Panc1 (cell line): ENCODE data around the gene DYNC1I1. TPM values are rescaled to one million over a fixed set of nuclear protein-coding genes. Genes with fewer than 3 reads are reported as not detected.

Experiments used
- ATAC-seq: fragments of 200-7000 bp; cut with Tn5 transposase; 2 replicates; pipeline ENCODE4 v1.9.1; 2020; ENCODE audit warnings: mild to moderate bottlenecking, moderate library complexity
- BruUV-seq: library from RNA; stranded (reverse); fragments of 400-500 nt; replicated peaks from 2 replicates; lab custom pipeline; 2021; lab: Mats Ljungman, UMichigan
- CTCF ChIA-PET: fragments of 300-600 bp; sonication (Branson Sonifier 250); formaldehyde crosslinking; loops from one replicate; lab custom pipeline; 2022; ENCODE audit warnings: antibody characterized with exemption; lab: Charles Lee
- POLR2A ChIA-PET: fragments of 300-600 bp; sonication (Branson Sonifier 250); formaldehyde crosslinking; loops from one replicate; lab custom pipeline; 2022; ENCODE audit warnings: antibody characterized with exemption; lab: Charles Lee
- DNase-seq: peaks from one replicate; pipeline ENCODE4 v3.0.0-alpha.2; 2010; ENCODE audit warnings: low read depth, low spot score
- H3K27ac ChIP-seq: 2 replicates; pipeline ENCODE4 v1.5.1; 2011; ENCODE audit warnings: mild to moderate bottlenecking, low read length, inconsistent platforms
- H3K27me3 ChIP-seq: fragments of 200-500 bp; sonication (Bioruptor generic); 2 replicates; pipeline ENCODE4 v1.6.0; 2014; ENCODE audit warnings: low read length, inconsistent platforms; ENCODE audit not compliant: control insufficient read depth, insufficient read depth
- H3K36me3 ChIP-seq: fragments of 200-500 bp; sonication (Bioruptor generic); 2 replicates; pipeline ENCODE4 v1.5.1; 2014; ENCODE audit warnings: inconsistent platforms, mild to moderate bottlenecking, low read length, moderate library complexity; ENCODE audit not compliant: control insufficient read depth, insufficient read depth
- H3K4me1 ChIP-seq: 2 replicates; pipeline ENCODE4 v1.5.1; 2011; ENCODE audit warnings: inconsistent platforms, mild to moderate bottlenecking, low read length, moderate library complexity; ENCODE audit not compliant: control insufficient read depth, insufficient read depth
- H3K4me3 ChIP-seq, 2 experiments: 2 replicates each; pipeline ENCODE4 v1.5.1; 2011 to 2012; ENCODE audit warnings: low read depth in 2 of 2, low read length in 2 of 2, mild to moderate bottlenecking in 2 of 2, inconsistent platforms in 1 of 2, moderate library complexity in 1 of 2
- H3K9me3 ChIP-seq: fragments of 200-500 bp; sonication (Bioruptor generic); 2 replicates; pipeline ENCODE4 v1.5.1; 2014; ENCODE audit warnings: low read depth, mild to moderate bottlenecking, inconsistent platforms, low read length, moderate library complexity; ENCODE audit not compliant: control insufficient read depth, insufficient read depth
- CTCF ChIP-seq: fragments of 450-650 bp; IDR thresholded peaks from 2 replicates; pipeline ENCODE4 v1.5.1; 2017; ENCODE audit warnings: mild to moderate bottlenecking
- POLR2AphosphoS5 ChIP-seq: IDR thresholded peaks from 2 replicates; pipeline ENCODE4 v1.6.1; 2012; ENCODE audit warnings: mild to moderate bottlenecking, low read depth, low read length, moderate library complexity
- REST ChIP-seq, 2 experiments: IDR thresholded peaks; 2 replicates each; pipeline ENCODE4 v1.6.1; 2011 to 2012; ENCODE audit warnings: low read depth in 2 of 2, control low read depth in 1 of 2, low read length in 1 of 2, mild to moderate bottlenecking in 1 of 2, moderate library complexity in 1 of 2; ENCODE audit not compliant: insufficient read depth in 1 of 2
- SIN3A ChIP-seq: IDR thresholded peaks from 2 replicates; pipeline ENCODE4 v1.6.1; 2012; ENCODE audit warnings: low read depth, mild to moderate bottlenecking, low read length, moderate library complexity, borderline replicate concordance; ENCODE audit not compliant: insufficient read depth
- TCF7L2 ChIP-seq: IDR thresholded peaks from 2 replicates; pipeline ENCODE4 v1.6.1; 2011; ENCODE audit warnings: mild to moderate bottlenecking, low read depth, low read length, inconsistent platforms
- in situ Hi-C: cut with HindIII; loops from 2 replicates; pipeline ENCODE4 v1.10.0; 2016; ENCODE audit warnings: low sequenced_read_pairs, low pct_unique_long_range_greater_than_20kb
- intact Hi-C: fragments of 100-400 bp; cut with micrococcal nuclease; formaldehyde crosslinking; loops from one replicate; pipeline ENCODE4 v1.10.0; 2022; ENCODE audit not compliant: unreplicated experiment
- total RNA-seq: library from RNA; stranded (reverse); gene quantifications from one replicate; pipeline ENCODE4 v1.2.1, GENCODE V29; 2021; ENCODE audit not compliant: unreplicated experiment

The DYNC1I1 gene
- total RNA-seq, 1 experiment from 2014 or later, result 0.13 TPM

GRCh38 chr7:95781961-95782586 is 9.7 kb downstream of the DYNC1I1 start:
- no peaks in the 10 kb centered on the region for H3K36me3 ChIP-seq
- H3K4me1 ChIP-seq, result no peaks in the 10 kb centered on the region
- no peaks in the 10 kb centered on the region; the same call in 1 of the 2 replicates for H3K27me3 ChIP-seq
- TF ChIP-seq REST (IDR thresholded peaks at IDR 0.05; ENCODE audit: insufficient read depth in 1 of 2, low read depth in 2 of 2, low read length in 1 of 2) (no peak), SIN3A (no peak), TCF7L2 (no peak), POLR2AphosphoS5 (no peak), CTCF (no peak)
- DNase-seq (no peak), ATAC-seq (no peak)
- no peaks in the 10 kb centered on the region for H3K9me3 ChIP-seq
- intact Hi-C loops (no loop called here), in situ Hi-C loops (no loop called here)
- H3K4me3 ChIP-seq, result no peak overlapping the region
- ChIA-PET CTCF (no interaction called here), POLR2A (no interaction called here)
- no peak overlapping the region for H3K27ac ChIP-seq
- BruUV-seq, result no TSS peak

- H3K9me3 ChIP-seq, result no peaks in the 10 kb centered on the region
- H3K27me3 ChIP-seq, result no peaks in the 10 kb centered on the region; the same call in 1 of the 2 replicates
- ATAC-seq (no peak), DNase-seq (no peak)
- H3K36me3 ChIP-seq, result no peaks in the 10 kb centered on the region
- no peak overlapping the region for H3K27ac ChIP-seq
- H3K4me3 ChIP-seq, result no peak overlapping the region
- in situ Hi-C loops (no loop called here), intact Hi-C loops (no loop called here)
- no peak for TF ChIP-seq REST (IDR thresholded peaks at IDR 0.05; ENCODE audit: insufficient read depth in 1 of 2, low read depth in 2 of 2, low read length in 1 of 2)
- TF ChIP-seq POLR2AphosphoS5, result no peak
- no peak for TF ChIP-seq CTCF
- ChIA-PET POLR2A (no interaction called here), CTCF (no interaction called here)
- no TSS peak for BruUV-seq
- H3K4me1 ChIP-seq, result no peaks in the 10 kb centered on the region
These were observed 12.4 kb downstream of the DYNC1I1 start for GRCh38 chr7:95784796-95785195.
